Fibroblast of pulmonary artery (primary cell): ENCODE measurements around the gene MON1B.
A peak's percentile ranks its signal among the peaks of the same experiment; 100 is the strongest.

Experiments
- DNase-seq: peaks from one replicate; pipeline ENCODE4 v3.0.0-alpha.2; 2010; ENCODE audit warnings: low read depth
- H3K4me3 ChIP-seq: replicated peaks from 2 replicates; pipeline ENCODE4 v1.5.1; 2011; ENCODE audit warnings: low read depth, mild to moderate bottlenecking, control low read depth, low read length, moderate library complexity
- CTCF ChIP-seq: IDR thresholded peaks from 2 replicates; pipeline ENCODE4 v1.5.1; 2011; ENCODE audit warnings: mild to moderate bottlenecking, control low read depth, low read length, inconsistent platforms; ENCODE audit errors: missing control alignments

Gene MON1B

GRCh38 chr16:77223184-77223583 lies 32.2 kb downstream of the MON1B start:
- DNase-seq, result no peak
- peak; percentile 23 for TF ChIP-seq CTCF
- no peak overlapping the region for H3K4me3 ChIP-seq

- no peak for TF ChIP-seq CTCF
- DNase-seq, result no peak
- no peak overlapping the region for H3K4me3 ChIP-seq
Observed at GRCh38 chr16:77225182-77225581, 34.2 kb downstream of the MON1B start.

GRCh38 chr16:77227745-77228144 lies 36.8 kb downstream of the MON1B start:
- H3K4me3 ChIP-seq, result no peak overlapping the region
- no peak for TF ChIP-seq CTCF

GRCh38 chr16:77231047-77231446 lies 40.1 kb downstream of the MON1B start:
- no peak overlapping the region for H3K4me3 ChIP-seq
- DNase-seq, result no peak
- TF ChIP-seq CTCF, result no peak

More at GRCh38 chr16:77227745-77228144, 36.8 kb downstream of the MON1B start:
- DNase-seq, result no peak

GRCh38 chr16:77233799-77234519 lies 43.0 kb downstream of the MON1B start:
- DNase-seq, result no peak
- no peak for TF ChIP-seq CTCF
- H3K4me3 ChIP-seq, result no peak overlapping the region

- no peak for TF ChIP-seq CTCF
- DNase-seq, result no peak
- H3K4me3 ChIP-seq, result no peak overlapping the region
Observed at GRCh38 chr16:77234611-77235010, 43.6 kb downstream of the MON1B start.

GRCh38 chr16:77236063-77236511 lies 45.1 kb downstream of the MON1B start:
- H3K4me3 ChIP-seq, result no peak overlapping the region
- DNase-seq, result peak; percentile 84
- no peak for TF ChIP-seq CTCF
